ENCODE data around the gene PHLPP1. TPM values are rescaled to one million over a fixed set of nuclear protein-coding genes. Genes with fewer than 3 reads are reported as not detected.

Gene PHLPP1
- total RNA-seq, 2 experiments from 2014 or later: 6.8 to 7.1 TPM

DNA sequence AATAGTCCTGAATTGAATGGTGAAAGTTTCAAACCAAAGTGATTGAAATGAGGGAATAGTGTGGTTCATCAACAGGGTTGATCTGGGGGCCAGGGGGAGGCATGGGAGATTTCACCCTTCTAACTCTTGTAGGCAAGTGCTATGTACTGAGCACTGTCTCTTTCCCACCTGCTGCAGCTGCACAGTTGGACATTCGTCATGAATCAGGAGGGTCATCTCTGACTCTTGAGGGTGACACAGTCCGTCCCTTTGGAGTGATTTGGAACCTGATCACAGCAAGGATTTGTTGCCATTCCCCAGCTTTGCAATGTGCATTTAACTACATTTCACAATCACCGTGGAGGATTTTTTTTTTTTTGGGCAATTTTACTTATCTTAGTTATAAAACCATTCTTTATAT lies 224.6 kb downstream of the PHLPP1 start:
- Histone ChIP-seq H3K4me3 (ENCODE audit: low read length) (no peak overlapping the region), H3K27ac (ENCODE audit: low read depth in 1 of 2, low read length in 2 of 2) (no peak overlapping the region)
- H3K4me3 Mint-ChIP-seq: no peak overlapping the region

DNA sequence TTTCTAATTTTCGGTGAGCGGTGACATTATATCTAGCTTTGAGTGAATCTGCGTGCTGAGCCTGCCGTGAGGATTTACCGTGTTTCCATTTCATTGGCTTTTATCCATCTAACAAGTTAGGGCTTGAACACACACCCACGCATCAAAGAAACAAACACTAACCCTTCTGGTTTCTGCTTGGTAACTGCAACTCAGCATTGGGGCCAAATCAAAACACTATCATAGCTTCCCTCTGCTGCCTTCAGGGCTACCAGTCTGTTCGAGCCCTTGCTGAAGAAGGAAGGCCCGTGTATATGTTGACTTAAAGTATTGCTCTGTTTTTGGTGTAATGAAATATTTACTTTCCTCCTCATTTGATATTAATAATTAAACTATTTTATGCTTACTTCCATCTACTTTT lies 227.2 kb downstream of the PHLPP1 start:
- Histone ChIP-seq H3K27ac (ENCODE audit: low read depth in 1 of 2, low read length in 2 of 2) (no peak overlapping the region), H3K36me3 (ENCODE audit: insufficient read depth, low read length) (peaks cover 4% of the 10 kb centered on the region), H3K9me3 (ENCODE audit: control insufficient read depth in 1 of 2, insufficient read depth in 1 of 2, low read length in 2 of 2) (no peaks in the 10 kb centered on the region), H3K4me1 (ENCODE audit: insufficient read depth, low read length) (no peaks in the 10 kb centered on the region), H3K4me3 (ENCODE audit: low read length) (no peak overlapping the region), H3K27me3 (ENCODE audit: control insufficient read depth in 1 of 2, insufficient read depth in 2 of 2, low read length in 2 of 2) (no peaks in the 10 kb centered on the region)
- TF ChIP-seq, protein P1, sequence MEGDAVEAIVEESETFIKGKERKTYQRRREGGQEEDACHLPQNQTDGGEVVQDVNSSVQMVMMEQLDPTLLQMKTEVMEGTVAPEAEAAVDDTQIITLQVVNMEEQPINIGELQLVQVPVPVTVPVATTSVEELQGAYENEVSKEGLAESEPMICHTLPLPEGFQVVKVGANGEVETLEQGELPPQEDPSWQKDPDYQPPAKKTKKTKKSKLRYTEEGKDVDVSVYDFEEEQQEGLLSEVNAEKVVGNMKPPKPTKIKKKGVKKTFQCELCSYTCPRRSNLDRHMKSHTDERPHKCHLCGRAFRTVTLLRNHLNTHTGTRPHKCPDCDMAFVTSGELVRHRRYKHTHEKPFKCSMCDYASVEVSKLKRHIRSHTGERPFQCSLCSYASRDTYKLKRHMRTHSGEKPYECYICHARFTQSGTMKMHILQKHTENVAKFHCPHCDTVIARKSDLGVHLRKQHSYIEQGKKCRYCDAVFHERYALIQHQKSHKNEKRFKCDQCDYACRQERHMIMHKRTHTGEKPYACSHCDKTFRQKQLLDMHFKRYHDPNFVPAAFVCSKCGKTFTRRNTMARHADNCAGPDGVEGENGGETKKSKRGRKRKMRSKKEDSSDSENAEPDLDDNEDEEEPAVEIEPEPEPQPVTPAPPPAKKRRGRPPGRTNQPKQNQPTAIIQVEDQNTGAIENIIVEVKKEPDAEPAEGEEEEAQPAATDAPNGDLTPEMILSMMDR (IDR thresholded peaks at IDR 0.05): no peak
- CTCF ChIA-PET: no interaction called here
- intact Hi-C loops (cut with DNase I, micrococcal nuclease): no loop called here
- Mint-ChIP-seq H3K9me3 (no peaks in the 10 kb centered on the region), H3K4me3 (no peak overlapping the region), H3K27me3 (no peaks in the 10 kb centered on the region), H3K27ac (no peak overlapping the region), H3K4me1 (ENCODE audit: low read depth) (peaks cover 7% of the 10 kb centered on the region), H3K36me3 (ENCODE audit: low read depth) (peaks cover 11% of the 10 kb centered on the region)
- ATAC-seq (ENCODE audit: poor library complexity) (no peak), DNase-seq (no peak)
- POLR2A ChIA-PET: no interaction called here

More for the DNA sequence above, 224.6 kb downstream of the PHLPP1 start:
- Mint-ChIP-seq H3K27me3 (no peaks in the 10 kb centered on the region), H3K27ac (no peak overlapping the region), H3K9me3 (no peaks in the 10 kb centered on the region), H3K4me1 (ENCODE audit: low read depth) (peaks cover 7% of the 10 kb centered on the region), H3K36me3 (ENCODE audit: low read depth) (no peaks in the 10 kb centered on the region)
- ATAC-seq (ENCODE audit: poor library complexity) (no peak), DNase-seq (no peak)
- intact Hi-C loops (cut with DNase I, micrococcal nuclease): no loop called here
- TF ChIP-seq, protein P1 (IDR thresholded peaks at IDR 0.05): no peak
- POLR2A ChIA-PET: no interaction called here
- CTCF ChIA-PET: no interaction called here
- no peaks in the 10 kb centered on the region for H3K27me3 ChIP-seq (ENCODE audit: control insufficient read depth in 1 of 2, insufficient read depth in 2 of 2, low read length in 2 of 2)
- no peaks in the 10 kb centered on the region for H3K9me3 ChIP-seq (ENCODE audit: control insufficient read depth in 1 of 2, insufficient read depth in 1 of 2, low read length in 2 of 2)
- no peaks in the 10 kb centered on the region for H3K4me1 ChIP-seq (ENCODE audit: insufficient read depth, low read length)
- no peaks in the 10 kb centered on the region for H3K36me3 ChIP-seq (ENCODE audit: insufficient read depth, low read length)

DNA sequence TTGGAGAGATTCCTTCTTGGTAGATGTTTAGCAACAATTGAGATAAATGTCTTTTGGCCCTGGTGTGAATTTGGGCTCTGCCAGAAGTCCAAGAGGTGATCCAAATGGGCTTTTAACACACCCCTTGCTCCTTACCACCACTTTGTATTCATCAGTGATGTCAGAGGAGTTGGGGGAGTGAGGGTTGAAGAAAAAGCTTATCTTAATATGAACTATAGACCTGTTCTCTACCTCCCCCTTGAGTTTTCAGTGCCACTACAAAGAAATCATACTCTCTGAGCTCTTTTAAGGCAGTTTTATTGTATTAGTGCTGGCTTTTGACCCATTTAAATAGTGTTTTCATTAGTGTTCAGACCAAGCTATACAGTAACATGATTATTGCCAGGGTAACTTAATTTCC lies 229.1 kb downstream of the PHLPP1 start:
- H3K36me3 Mint-ChIP-seq (ENCODE audit: low read depth): peaks cover 11% of the 10 kb centered on the region
- H3K36me3 ChIP-seq (ENCODE audit: insufficient read depth, low read length): peaks cover 4% of the 10 kb centered on the region
- no peaks in the 10 kb centered on the region for H3K9me3 ChIP-seq (ENCODE audit: control insufficient read depth in 1 of 2, insufficient read depth in 1 of 2, low read length in 2 of 2)
- CTCF ChIA-PET: interaction anchor here (1.0 kb wide), 1 partner anchor 360 kb away, joined by 3 read pairs; no protein-coding TSS in a partner anchor
- ATAC-seq (ENCODE audit: poor library complexity) (no peak), DNase-seq (no peak)
- H3K27me3 ChIP-seq (ENCODE audit: control insufficient read depth in 1 of 2, insufficient read depth in 2 of 2, low read length in 2 of 2): no peaks in the 10 kb centered on the region
- TF ChIP-seq, protein P1 (IDR thresholded peaks at IDR 0.05): no peak
- no peaks in the 10 kb centered on the region for H3K4me1 ChIP-seq (ENCODE audit: insufficient read depth, low read length)
- POLR2A ChIA-PET: no interaction called here
- H3K4me1 Mint-ChIP-seq (ENCODE audit: low read depth): no peaks in the 10 kb centered on the region
- no peaks in the 10 kb centered on the region for H3K9me3 Mint-ChIP-seq
- H3K4me3 ChIP-seq (ENCODE audit: low read length): no peak overlapping the region
- H3K27me3 Mint-ChIP-seq: no peaks in the 10 kb centered on the region
- no peak overlapping the region for H3K27ac ChIP-seq (ENCODE audit: low read depth in 1 of 2, low read length in 2 of 2)
- intact Hi-C loops (cut with DNase I, micrococcal nuclease): no loop called here
- no peak overlapping the region for H3K4me3 Mint-ChIP-seq
- H3K27ac Mint-ChIP-seq: no peak overlapping the region
